Neural progenitor cell (in vitro differentiated cells): ENCODE results near the gene SLC30A4. TPM values are rescaled to one million over a fixed set of nuclear protein-coding genes. Genes with fewer than 3 reads are reported as not detected.

ENCODE experiments used
- DNase-seq: peaks from one replicate; pipeline ENCODE4 v3.0.0-alpha.2; 2016; ENCODE audit warnings: low spot score
- H2AFZ ChIP-seq: fragments of 200-600 bp; sonication (generic); replicated peaks from 2 replicates; pipeline ENCODE4 v1.6.1; 2016; ENCODE audit warnings: antibody characterized with exemption
- H3F3A ChIP-seq: fragments of 200-600 bp; sonication (generic); 2 replicates; pipeline ENCODE4 v1.6.1; 2016; ENCODE audit warnings: antibody characterized with exemption, low read depth
- H3K27ac ChIP-seq: fragments of 200-600 bp; sonication (generic); 2 replicates; pipeline ENCODE4 v1.5.1; 2016; ENCODE audit warnings: mild to moderate bottlenecking
- H3K27me3 ChIP-seq: fragments of 200-600 bp; sonication (generic); 2 replicates; pipeline ENCODE4 v1.6.1; 2016; ENCODE audit warnings: mild to moderate bottlenecking, moderate library complexity
- H3K36me3 ChIP-seq: fragments of 200-600 bp; sonication (generic); 2 replicates; pipeline ENCODE4 v1.5.1; 2016
- H3K4me1 ChIP-seq: fragments of 200-600 bp; sonication (generic); 2 replicates; pipeline ENCODE4 v1.6.1; 2016; ENCODE audit warnings: mixed run types
- H3K4me2 ChIP-seq: fragments of 200-600 bp; sonication (generic); 2 replicates; pipeline ENCODE4 v1.6.1; 2016
- H3K4me3 ChIP-seq: fragments of 200-600 bp; sonication (generic); 2 replicates; pipeline ENCODE4 v1.5.1; 2016
- H3K79me2 ChIP-seq: fragments of 200-600 bp; sonication (generic); 2 replicates; pipeline ENCODE4 v1.6.1; 2016; ENCODE audit warnings: low read depth
- H3K9ac ChIP-seq: fragments of 200-600 bp; sonication (generic); 2 replicates; pipeline ENCODE4 v1.6.1; 2016
- H3K9me3 ChIP-seq: fragments of 200-600 bp; sonication (generic); 2 replicates; pipeline ENCODE4 v1.5.1; 2016; ENCODE audit warnings: low read depth
- H4K20me1 ChIP-seq: fragments of 200-600 bp; sonication (generic); 2 replicates; pipeline ENCODE4 v1.6.1; 2016; ENCODE audit warnings: low read depth
- H3K27ac Mint-ChIP-seq: 3 replicates; pipeline ENCODE4 v1.8.0; 2021; ENCODE audit warnings: mixed read lengths
- H3K27me3 Mint-ChIP-seq: 2 replicates; pipeline ENCODE4 v1.8.0; 2022; ENCODE audit warnings: low read depth, mild to moderate bottlenecking, inconsistent platforms, moderate library complexity, mixed read lengths; ENCODE audit not compliant: insufficient read depth
- H3K36me3 Mint-ChIP-seq: 3 replicates; pipeline ENCODE4 v1.8.0; 2021; ENCODE audit warnings: mixed read lengths
- H3K4me1 Mint-ChIP-seq: 3 replicates; pipeline ENCODE4 v1.8.0; 2021; ENCODE audit warnings: mixed read lengths
- H3K4me3 Mint-ChIP-seq: 3 replicates; pipeline ENCODE4 v1.8.0; 2021; ENCODE audit warnings: mild to moderate bottlenecking, moderate library complexity, mixed read lengths
- H3K9me3 Mint-ChIP-seq: 3 replicates; pipeline ENCODE4 v1.8.0; 2020; ENCODE audit warnings: mixed read lengths
- CTCF ChIP-seq: fragments of 200-600 bp; sonication (generic); IDR thresholded peaks from 2 replicates; pipeline ENCODE4 v1.5.1; 2017; ENCODE audit warnings: antibody characterized with exemption, mild to moderate bottlenecking
- EZH2 ChIP-seq: fragments of 200-600 bp; sonication (generic); IDR thresholded peaks from 2 replicates; pipeline ENCODE4 v1.6.1; 2017; ENCODE audit warnings: antibody characterized with exemption, mild to moderate bottlenecking, moderate library complexity
- EZH2phosphoT487 ChIP-seq: fragments of 200-600 bp; sonication (generic); IDR thresholded peaks from 2 replicates; pipeline ENCODE4 v1.6.1; 2017; ENCODE audit warnings: antibody characterized with exemption
- total RNA-seq: library from RNA; depleted of rRNA; stranded (reverse); fragments of >200 nt; gene quantifications from 2 replicates; pipeline ENCODE4 v1.2.3, GENCODE V29; 2015; ENCODE audit warnings: low replicate concordance

Gene SLC30A4
- total RNA-seq = 0.02 and 0.19 TPM in 2 replicates

GRCh38 chr15:45522328-45523165, at the start of gene SLC30A4:
SLC30A4 (minus strand) TSS chr15:45522755; CDS start chr15:45522354, 401 bp downstream.
- Mint-ChIP-seq H3K9me3 (peaks cover 2% of the 10 kb centered on the region), H3K4me1 (peaks cover 10% of the 10 kb centered on the region), H3K27me3 (peaks cover 17% of the 10 kb centered on the region), H3K4me3 (peak within 1 kb of the TSS; percentile 90), H3K36me3 (peaks cover 2% of the 10 kb centered on the region), H3K27ac (peak within 1 kb of the TSS; percentile 48)
- DNase-seq = peak; percentile 81
- Histone ChIP-seq H3K9ac (no peak within 1 kb of the TSS), H3F3A (peaks cover 5% of the 10 kb centered on the region), H3K27me3 (peaks cover 100% of the 10 kb centered on the region), H3K4me1 (no peaks in the 10 kb centered on the region), H3K4me3 (peak within 1 kb of the TSS; percentile 64), H4K20me1 (no peaks in the 10 kb centered on the region), H3K27ac (no peak within 1 kb of the TSS), H3K4me2 (peak within 1 kb of the TSS; percentile 86), H2AFZ (peak within 1 kb of the TSS; percentile 97), H3K36me3 (no peaks in the 10 kb centered on the region), H3K9me3 (no peaks in the 10 kb centered on the region), H3K79me2 (no peaks in the 10 kb centered on the region)
- TF ChIP-seq EZH2phosphoT487 = peak; percentile 5
- TF ChIP-seq EZH2 = peak; percentile 85
- peak; percentile 50 for TF ChIP-seq CTCF

- Histone ChIP-seq H3F3A (no peaks in the 10 kb centered on the region), H3K27me3 (peaks cover 53% of the 10 kb centered on the region), H3K9me3 (no peaks in the 10 kb centered on the region), H4K20me1 (no peaks in the 10 kb centered on the region), H3K4me1 (no peaks in the 10 kb centered on the region), H3K27ac (no peak overlapping the region), H3K4me2 (no peak overlapping the region), H2AFZ (no peak overlapping the region), H3K9ac (no peak overlapping the region), H3K4me3 (no peak overlapping the region), H3K79me2 (no peaks in the 10 kb centered on the region), H3K36me3 (no peaks in the 10 kb centered on the region)
- no peaks in the 10 kb centered on the region for H3K9me3 Mint-ChIP-seq
- TF ChIP-seq CTCF = no peak
- no peak for TF ChIP-seq EZH2phosphoT487
- no peak for TF ChIP-seq EZH2
- H3K27ac Mint-ChIP-seq = no peak overlapping the region
- H3K27me3 Mint-ChIP-seq = no peaks in the 10 kb centered on the region
- H3K4me3 Mint-ChIP-seq = no peak overlapping the region
- no peaks in the 10 kb centered on the region for H3K36me3 Mint-ChIP-seq
- H3K4me1 Mint-ChIP-seq = no peaks in the 10 kb centered on the region
- DNase-seq = no peak
Measured at GRCh38 chr15:45555934-45556608, 33.5 kb upstream of the SLC30A4 start.

GRCh38 chr15:45551676-45552075, 29.1 kb upstream of the SLC30A4 start:
- H3K27ac ChIP-seq = no peak overlapping the region
- H3F3A ChIP-seq = no peaks in the 10 kb centered on the region
- peaks cover 4% of the 10 kb centered on the region for H3K27me3 Mint-ChIP-seq
- no peaks in the 10 kb centered on the region for H3K9me3 ChIP-seq
- no peak overlapping the region for H3K4me2 ChIP-seq
- no peak overlapping the region for H2AFZ ChIP-seq
- no peaks in the 10 kb centered on the region for H4K20me1 ChIP-seq
- H3K4me3 ChIP-seq = no peak overlapping the region
- no peak overlapping the region for H3K9ac ChIP-seq
- H3K9me3 Mint-ChIP-seq = no peaks in the 10 kb centered on the region
- DNase-seq = no peak
- no peak overlapping the region for H3K27ac Mint-ChIP-seq
- peaks cover 32% of the 10 kb centered on the region for H3K27me3 ChIP-seq
- H3K4me1 Mint-ChIP-seq = no peaks in the 10 kb centered on the region
- no peaks in the 10 kb centered on the region for H3K36me3 ChIP-seq
- H3K4me3 Mint-ChIP-seq = no peak overlapping the region
- no peaks in the 10 kb centered on the region for H3K4me1 ChIP-seq
- TF ChIP-seq EZH2phosphoT487 = no peak
- TF ChIP-seq CTCF = no peak
- H3K36me3 Mint-ChIP-seq = no peaks in the 10 kb centered on the region
- H3K79me2 ChIP-seq = no peaks in the 10 kb centered on the region
